Fibroblast of gingiva (primary cell): ENCODE data around the gene CDYL.

Source experiments
- DNase-seq: peaks from one replicate; pipeline ENCODE4 v3.0.0-alpha.2; 2011; ENCODE audit warnings: low read depth

Gene CDYL, protein sequence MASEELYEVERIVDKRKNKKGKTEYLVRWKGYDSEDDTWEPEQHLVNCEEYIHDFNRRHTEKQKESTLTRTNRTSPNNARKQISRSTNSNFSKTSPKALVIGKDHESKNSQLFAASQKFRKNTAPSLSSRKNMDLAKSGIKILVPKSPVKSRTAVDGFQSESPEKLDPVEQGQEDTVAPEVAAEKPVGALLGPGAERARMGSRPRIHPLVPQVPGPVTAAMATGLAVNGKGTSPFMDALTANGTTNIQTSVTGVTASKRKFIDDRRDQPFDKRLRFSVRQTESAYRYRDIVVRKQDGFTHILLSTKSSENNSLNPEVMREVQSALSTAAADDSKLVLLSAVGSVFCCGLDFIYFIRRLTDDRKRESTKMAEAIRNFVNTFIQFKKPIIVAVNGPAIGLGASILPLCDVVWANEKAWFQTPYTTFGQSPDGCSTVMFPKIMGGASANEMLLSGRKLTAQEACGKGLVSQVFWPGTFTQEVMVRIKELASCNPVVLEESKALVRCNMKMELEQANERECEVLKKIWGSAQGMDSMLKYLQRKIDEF

DNA sequence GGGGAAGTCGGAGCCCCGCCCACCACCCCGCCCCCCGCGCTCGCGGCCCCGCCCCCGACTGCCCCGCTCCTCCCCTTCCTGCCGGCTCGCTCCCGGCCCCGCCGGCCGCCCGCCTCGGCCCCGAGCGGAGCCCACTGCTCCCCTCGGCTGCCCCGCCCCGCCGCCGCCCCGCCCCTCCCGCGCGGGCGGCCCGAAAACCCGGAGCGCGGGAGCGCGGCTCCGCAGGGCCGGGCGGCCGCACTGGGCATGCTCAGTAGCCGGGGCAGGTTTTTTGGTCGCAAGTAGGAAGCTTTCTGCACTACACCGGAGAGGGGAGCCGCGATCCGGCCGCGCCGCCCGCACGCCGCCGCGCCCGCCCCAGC, at the start of gene CDYL:
Gene CDYL (plus strand): TSS at position 274 of the 362 bp plus-strand sequence. CDS start 380 bp downstream, outside the sequence.
- DNase-seq = peak; percentile 86

DNA sequence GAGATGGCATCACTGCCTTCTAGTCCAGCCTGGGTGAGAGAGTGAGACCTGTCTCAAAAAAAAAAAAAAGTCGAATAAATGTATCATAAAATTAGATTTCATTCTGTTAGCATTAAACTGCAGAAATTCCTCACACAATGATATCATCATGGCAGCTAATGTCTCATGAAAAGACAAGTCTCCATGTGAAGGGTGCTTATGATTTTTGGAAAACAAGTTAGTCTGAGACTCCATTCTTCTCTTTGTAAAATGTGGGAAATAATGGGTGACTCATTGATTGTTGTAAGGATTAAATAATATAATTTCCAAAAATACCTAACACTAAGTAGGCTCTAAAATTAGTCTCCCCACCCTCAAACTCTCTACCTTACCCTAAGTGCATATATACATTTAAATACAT, 49.6 kb upstream of the CDYL start:
- no peak for DNase-seq

DNA sequence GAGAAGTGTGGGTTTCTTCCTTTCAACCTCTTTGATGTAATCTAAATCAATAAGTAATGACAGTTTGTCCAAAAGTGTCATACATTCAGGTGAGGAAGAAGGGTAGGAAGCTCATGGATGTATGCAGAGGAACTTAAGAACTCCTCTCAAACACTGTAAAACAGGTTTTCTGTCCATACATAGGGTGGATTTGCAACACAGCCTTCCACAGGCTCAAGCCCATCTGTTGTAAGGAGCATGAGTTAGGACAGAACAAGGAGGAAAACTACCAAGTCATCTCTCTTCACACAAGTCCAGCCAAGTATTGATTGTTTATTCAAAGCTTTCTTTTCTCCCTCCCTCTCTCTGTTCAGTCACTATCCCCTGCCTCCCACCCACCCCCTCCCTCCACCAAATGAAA, 49.0 kb upstream of the CDYL start:
- DNase-seq = no peak

DNA sequence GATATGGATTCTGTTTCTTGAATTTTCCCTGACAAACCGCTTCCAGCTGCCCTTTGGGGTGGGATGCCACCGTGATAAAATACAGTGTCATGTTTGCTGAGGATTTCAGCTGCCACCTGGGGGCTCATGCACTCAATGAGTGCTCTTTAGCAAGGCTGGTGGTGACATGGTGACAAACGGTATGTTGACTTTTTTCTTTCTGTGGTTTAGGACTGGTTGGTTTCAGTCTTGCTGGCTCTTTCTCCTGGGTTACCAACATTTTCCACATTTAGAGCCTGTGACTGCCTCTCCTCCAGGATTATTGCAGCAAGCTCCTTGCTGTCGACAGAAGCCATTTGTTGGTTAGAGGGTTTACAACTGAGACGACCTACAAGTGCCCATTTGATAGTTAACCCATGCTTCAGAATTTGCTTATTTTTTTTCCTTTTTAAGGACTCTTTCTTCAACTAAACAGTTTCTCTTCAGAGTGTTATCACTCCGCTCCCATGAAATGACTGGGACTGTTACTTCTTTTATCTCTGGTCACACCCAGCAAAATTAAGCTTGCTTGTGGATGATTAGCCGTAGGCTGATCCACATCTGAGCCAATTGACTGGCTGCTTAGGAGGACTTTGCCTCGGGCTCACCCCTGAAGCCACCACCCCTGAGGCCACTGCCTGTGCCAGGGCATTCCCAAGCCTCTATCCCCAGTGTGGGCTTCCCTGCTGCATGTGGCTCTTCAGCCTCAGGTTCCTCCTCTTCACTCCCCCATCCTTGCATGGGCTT, 48.4 kb upstream of the CDYL start:
- no peak for DNase-seq

DNA sequence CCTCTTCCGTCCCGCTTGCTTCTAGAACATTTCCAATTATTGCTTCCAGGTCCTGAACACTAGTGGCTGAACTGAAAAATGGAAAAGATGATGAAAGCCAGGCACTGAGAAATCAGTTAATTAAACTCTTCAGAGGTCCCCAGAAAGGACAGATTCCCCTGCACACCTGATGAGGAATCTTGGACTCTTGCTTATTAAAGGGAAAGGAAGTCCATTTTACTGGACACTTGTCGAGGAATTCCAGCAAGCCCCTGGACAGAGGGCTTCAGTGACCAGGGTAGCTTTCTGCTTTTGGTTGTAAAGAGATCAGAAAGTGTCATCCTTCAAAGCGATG, 47.8 kb upstream of the CDYL start:
- DNase-seq = no peak

DNA sequence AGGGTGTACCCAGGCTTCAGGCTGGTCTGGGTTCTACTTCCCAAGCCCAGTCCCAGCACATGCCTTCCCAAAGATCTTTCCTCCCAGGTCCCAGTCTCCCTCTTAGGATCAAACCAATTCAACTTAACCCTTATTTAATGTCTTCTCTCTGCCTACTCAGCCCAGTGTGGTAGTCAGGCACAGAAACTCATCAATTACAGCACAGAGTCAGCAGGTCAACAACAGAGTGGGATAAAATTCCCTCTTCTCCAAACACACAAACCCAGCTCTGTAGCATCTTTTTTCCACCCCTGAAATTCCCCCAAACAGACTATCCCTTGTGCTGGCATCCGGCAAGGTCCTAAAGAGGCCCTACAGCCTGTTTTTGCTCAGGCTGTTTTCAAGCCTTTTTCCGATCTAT, 47.3 kb upstream of the CDYL start:
- DNase-seq = no peak

DNA sequence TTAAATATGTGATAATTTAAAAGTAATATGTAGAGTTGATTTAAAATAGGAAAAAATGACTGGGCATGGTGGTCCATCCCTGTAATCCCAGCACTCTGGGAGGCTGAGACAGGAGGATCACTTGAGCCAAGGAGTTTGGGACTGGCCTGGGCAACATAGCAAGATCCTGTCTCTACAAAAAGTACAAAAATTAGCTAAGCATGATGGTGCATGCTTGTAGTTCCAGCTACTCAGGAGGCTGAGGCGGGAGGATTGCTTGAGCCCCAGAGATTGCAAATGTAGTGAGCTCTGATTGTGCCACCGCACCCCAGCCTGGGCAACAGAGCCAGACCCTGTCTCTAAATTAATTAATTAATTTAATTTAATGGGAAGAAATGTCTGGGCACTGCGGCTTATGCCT, 44.2 kb upstream of the CDYL start:
- DNase-seq = no peak

DNA sequence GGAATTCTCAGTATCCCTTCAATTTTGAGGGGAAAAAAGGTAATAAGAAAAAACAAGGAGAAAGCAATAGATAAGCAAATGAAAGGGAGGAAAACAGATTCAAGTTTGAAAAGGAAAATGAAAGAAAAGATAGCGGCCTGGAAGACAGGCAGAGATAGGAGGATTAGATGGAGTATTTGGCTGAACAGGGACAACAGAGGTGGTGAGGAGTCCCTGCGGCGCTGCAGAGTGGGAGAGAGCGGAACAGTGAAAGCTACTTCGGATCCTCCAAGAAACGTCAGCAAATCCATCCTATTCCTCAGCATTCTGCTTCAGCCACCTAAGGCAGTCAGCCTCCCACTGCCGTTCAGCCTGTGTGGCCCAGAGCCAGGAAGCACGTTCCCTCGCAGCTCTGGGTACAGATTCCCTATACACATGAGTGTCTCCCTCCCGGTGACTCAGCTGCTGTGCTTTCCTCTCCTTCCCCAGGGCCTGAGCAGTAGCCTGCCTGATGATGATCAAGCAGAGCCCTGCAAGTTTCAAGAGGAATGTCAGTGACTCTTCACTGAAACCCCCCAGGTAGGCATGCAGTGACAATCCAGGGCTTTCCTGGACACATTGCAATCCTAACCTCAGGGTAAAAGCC, 43.4 kb upstream of the CDYL start:
- DNase-seq = peak; percentile 67

DNA sequence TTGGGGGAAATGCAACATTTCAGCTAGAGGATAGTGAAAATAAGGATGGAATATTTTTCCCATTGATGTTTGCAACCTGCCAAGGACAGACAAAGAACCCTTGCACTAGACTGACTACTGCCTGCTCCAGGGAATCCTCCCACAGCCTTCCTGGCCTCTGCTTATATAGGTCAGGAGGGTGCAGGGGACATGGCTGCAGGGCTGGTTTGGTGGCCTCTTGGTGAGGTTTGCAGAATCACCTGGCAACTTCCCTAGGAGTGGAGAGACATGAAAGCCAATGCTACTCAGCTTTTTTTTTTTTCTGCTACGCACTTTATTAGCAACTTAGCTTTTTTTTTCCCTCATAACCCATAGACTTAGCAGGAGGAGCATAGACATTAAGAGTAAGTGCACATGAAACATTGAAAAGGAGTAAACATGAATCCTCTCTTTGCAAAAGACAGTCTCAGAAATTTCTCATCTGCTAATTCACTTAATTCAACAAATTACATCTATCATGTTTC, 39.8 kb upstream of the CDYL start:
- DNase-seq = no peak

DNA sequence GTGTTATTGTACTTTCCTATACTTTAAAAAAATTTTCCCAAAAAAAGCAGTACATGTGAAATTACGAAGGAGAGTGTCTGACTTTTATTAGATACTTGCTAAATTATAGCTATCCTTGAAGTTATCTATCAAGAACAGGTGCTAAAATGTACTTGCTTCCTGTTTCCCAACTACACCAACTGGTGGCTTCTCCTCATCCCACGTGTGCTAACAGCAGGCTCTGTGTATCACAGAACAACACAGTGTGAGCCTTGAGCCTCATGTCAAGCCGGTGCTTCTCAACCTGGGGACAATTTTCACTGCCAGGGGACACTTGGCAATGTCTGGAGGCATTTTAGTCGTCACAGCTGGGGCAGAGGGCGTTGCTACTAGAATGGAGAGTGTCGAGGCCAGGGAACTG, 36.2 kb upstream of the CDYL start:
- DNase-seq = no peak

DNA sequence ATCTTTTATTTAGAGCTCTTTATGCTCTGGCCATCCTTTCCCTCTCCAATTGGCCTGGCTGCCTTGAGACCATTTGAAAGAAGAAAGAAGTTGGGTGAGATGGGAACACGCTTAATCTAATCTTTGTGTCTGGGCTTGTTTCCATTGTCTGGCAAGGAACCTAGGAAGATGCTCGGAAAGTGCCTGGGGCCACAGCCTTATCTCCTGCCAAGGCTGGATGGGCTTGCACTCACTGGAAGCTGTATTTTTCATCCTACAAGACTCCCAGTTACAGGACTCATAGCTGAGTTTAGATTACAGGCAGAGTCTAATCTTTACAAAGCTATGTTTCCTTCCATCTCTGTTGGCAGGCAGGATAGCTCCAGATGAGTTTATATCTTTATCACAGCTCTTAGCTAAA, 33.1 kb upstream of the CDYL start:
- DNase-seq = no peak

DNA sequence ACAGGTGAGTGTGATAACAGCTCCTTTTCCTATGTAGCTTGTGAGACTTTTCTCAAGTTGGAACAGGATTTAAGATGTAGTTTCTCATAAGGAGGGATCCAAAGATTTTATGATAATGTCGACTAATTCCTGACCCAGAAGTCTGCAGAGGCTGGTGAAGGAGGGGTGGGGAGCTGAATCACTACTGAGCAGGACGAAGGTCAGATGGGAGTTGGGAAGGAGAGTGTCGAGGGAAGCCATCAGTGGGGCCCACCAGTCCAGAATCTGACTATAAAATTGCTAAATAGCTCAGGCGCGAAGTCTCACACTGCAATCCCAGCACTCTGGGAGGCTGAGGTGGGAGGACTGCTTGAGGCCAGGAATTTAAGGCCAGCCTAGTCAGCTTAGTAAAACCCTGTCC, 32.3 kb upstream of the CDYL start:
- DNase-seq = no peak

DNA sequence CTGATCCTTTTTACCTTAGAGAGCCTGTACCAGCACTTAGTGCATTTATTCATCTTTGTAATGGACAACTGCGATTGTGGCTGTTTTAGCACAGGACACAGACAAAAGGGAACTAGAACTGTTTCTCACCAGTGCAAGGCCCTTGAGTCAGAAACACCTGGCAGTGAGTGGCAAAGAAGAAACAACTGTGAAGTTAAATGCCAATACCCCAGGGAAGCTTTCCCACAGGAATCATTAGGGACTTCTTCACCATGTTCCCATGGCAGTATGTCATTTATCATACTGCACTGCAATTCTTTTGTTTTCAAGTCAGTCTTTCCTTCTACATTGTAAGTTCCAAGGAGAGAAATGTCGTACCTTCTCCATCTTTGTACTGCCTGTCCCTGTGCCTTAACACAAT, 28.6 kb upstream of the CDYL start:
- DNase-seq = no peak

DNA sequence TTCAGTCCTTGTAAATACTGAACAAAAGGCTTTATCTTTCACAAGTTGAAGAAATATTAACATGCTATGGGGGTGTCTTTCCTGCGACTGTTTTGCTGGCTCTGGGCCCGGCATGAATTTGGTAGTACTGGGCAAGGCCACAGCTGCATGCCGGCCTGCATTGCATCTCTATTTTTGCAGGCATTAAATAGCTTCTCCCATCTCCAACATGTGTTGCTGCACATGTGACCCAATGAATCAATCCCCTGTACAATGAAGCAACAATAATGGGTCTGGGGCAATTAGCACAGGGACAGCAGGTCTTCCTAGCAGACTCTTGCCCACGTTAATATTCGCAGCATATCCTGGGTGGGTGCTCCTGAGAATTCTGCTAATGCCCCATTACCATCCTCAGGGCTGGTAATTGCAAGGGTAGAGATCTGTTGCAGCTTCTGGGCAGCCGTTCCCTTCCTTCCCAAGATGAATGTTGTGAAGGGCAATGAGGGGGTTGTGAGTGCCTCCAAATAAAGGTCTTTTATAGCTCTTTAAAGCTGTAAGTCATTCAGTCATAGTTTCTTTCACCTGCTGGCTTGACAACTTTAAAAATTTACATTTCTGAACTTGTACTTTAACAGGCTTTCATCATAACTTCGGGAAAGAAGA, 24.3 kb upstream of the CDYL start:
- no peak for DNase-seq

DNA sequence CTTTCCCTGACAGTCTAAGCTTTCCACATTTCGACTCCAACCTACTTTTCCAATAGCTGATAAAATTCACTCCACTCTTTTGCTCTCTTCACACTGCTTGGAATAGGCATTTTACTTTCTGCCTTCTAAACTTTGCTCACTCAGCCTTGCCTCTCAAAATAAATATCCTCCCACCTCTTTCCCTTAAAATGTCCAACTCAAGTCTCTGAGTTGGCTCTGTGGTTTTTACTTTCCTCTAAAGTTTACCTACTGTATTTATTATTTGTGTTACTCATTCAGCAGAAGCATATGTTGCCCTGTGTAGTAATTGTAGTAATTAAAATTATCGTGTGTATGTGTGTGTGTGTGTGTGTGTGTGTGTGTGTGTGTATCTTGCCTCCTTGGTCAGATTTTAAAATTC, 20.0 kb upstream of the CDYL start:
- DNase-seq = no peak

DNA sequence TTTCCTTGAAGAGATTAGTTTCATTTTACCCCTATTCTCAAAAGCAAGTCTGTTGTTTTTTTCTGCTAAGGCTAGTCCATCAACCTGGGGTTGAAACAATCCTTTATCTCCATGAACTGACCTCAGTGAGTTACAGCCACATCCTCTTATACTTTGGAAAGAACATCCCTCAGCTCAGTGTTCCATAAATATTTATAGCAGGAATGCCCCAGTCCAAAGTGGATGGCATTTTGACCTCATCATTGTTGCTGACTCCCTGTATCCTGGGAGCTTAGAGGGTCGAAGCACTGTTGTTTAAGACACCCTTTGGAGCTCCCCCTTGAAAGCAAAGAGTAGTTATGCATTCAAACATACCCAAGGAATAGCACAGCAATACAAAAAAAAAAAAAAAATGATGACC, 16.2 kb upstream of the CDYL start:
- no peak for DNase-seq

DNA sequence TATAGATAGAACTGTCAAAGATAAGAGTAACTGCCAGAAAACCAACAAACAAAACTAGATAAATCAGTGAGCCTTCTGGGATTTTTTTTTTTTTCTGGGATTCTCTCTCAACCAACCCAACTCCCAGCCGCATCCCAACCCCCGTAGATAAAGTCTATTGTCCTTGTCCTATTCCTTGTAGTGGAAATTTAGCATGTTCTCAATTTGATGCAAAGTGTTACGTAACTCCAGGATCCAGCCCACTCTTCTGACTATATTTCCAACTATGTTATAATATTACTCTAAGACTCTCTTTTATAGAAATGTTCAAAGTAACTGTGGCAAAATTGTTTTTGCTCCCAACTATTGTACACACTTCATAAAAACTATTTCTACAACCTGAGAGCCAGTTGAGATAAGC, 15.4 kb upstream of the CDYL start:
- DNase-seq = no peak

DNA sequence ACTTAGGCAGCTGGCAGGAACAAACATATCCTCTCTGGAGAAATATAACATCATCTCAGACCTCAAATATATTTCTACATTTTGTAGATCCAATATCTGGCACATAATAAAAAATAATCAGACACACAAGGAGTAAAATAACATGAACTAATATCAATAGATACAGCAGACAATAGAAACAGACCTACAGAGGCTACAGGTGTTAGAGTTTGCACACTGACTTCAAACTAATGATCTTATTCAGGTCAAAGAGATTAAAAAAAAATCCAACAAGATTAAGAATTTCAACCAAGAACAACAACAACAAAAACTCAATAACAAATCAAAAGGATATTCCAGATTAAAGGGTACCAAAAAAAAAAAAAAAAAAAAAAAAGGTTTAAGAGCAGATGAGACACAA, 13.9 kb upstream of the CDYL start:
- no peak for DNase-seq

DNA sequence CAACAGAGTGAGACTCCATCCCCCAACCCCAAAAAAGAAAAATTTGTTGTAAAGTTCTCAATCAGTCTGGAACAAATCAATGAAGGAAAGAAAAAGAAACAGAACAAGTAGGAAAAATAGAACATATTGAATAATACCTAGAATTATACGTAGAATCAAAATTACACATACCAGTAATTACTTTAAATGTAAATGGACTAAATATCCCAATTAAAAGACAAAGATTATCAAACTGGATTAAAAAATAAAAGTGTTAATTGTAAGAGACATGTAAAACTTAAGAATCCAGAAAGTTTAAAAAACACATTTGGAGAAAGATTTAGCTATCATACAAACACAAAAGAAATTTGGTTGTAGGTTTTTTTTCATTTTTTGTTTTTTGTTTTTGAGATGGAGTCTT, 12.3 kb upstream of the CDYL start:
- no peak for DNase-seq

DNA sequence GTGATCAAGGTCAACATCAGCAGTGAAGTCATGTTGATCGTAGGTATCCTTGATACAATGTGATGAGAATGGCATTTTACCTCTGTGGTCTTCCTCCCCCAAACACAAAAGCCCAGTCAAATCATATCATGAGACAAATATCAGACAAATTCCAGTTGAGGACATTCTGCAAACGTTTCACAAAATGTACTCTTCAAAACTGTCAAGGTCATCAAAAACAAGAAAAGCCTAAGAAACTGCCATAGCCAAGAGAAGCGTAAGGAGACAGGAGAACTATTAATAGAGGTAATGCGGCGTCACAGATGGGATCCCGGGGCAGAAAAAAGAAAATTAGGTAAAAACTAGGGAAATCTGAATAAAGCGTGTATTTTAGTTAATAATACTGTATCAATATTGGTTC, 7.4 kb upstream of the CDYL start:
- DNase-seq = no peak

DNA sequence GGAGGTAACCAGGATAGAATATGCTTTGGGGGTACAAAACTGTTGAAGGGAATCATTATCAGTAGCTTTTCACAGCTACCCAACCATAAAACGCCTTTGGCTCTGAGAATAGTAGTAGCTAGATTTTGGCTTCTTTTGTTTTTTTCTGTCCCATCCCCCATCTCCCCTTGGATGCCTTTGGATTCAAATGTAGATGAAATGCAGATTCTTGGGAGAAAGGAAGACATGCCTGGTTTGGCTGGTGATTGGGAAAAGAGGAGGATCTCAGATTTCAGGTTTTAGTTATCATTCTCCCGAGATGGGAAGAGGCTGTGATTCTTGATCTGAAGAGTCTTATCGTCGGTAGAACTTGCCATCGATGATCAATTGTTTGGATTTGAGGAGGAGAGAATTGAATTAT, 3.5 kb upstream of the CDYL start:
- no peak for DNase-seq

DNA sequence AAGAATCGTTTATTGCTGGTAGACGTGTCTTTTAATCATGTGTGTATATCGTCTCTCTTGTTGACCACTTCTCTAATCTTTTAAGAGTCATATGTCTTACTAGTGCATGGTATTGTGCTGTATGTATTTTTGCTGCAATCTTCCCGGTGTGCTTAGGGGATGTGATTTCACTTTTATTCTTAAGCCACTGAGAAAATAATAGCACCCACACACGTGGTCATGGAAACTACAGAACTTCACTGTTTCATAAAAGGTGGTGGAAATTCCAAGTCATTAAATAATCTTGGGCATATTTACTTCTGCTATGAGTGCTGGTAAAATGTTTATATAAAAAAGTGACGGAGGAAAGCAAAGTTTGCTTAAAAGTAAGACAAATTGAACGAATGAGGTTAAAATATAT, 3.0 kb upstream of the CDYL start:
- no peak for DNase-seq
